Erythroblast (primary cell): ENCODE measurements around the gene CSTB.

Experiments used
- GATA1 ChIP-seq: IDR thresholded peaks from 2 replicates; pipeline ENCODE4 v1.6.1; 2011; ENCODE audit warnings: low read depth, mild to moderate bottlenecking, control low read depth, low read length, moderate library complexity
- POLR2A ChIP-seq: IDR thresholded peaks from 2 replicates; pipeline ENCODE4 v1.6.1; 2011; ENCODE audit warnings: mild to moderate bottlenecking, low read length

- no peak for TF ChIP-seq POLR2A
- no peak for TF ChIP-seq GATA1
These were observed 24.0 kb downstream of the CSTB start for GRCh38 chr21:43751955-43752591.
